RKO (cell line): ENCODE data around the gene PROSER1.
"Not testable (repeated sequence)": the region's sequence is repeated elsewhere in the genome, so short reads cannot be mapped to it uniquely, and the experiment has no call there.

Experiments used
- DNase-seq: peaks from one replicate; pipeline ENCODE4 v3.0.0-alpha.2; 2016; ENCODE audit warnings: low spot score

Gene PROSER1

DNA sequence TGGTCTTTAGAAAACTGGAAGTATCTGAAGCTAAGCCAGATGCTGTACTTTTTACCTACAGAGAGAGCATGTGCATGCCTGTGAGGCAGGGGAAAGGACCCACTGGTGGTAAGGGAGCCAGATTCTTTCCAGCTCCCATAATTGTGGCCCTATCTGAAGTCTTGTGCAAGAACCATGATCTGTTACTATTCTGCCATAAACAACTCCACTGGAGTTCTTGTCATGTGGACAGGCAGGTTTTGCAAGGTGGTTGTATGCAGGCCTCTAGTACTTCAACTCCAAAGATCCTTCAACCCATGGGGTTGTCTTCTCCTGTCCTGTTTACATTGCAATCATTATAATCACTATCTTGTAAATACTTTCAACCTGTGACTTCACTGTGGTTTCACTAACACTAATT is 14.1 kb downstream of the PROSER1 start:
- no peak for DNase-seq

DNA sequence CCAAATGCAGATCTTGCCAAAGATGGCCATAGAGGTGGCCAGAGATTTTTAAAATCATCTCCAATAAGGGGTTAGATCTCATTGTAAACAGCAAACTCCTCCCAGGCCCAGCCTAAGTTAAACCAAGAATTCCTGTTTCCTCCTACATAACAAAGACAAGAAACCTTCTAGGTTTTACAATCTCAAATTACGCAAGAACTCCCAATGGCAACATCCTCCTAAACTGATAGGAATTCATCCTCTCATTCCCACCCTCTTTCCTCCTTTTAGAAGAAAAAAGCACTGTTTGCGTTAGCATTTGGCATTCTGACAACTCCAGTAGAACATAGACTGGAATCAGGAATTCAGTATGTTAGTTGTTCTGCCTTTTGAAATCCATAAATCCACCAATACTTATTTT is 14.6 kb downstream of the PROSER1 start:
- DNase-seq: no peak

DNA sequence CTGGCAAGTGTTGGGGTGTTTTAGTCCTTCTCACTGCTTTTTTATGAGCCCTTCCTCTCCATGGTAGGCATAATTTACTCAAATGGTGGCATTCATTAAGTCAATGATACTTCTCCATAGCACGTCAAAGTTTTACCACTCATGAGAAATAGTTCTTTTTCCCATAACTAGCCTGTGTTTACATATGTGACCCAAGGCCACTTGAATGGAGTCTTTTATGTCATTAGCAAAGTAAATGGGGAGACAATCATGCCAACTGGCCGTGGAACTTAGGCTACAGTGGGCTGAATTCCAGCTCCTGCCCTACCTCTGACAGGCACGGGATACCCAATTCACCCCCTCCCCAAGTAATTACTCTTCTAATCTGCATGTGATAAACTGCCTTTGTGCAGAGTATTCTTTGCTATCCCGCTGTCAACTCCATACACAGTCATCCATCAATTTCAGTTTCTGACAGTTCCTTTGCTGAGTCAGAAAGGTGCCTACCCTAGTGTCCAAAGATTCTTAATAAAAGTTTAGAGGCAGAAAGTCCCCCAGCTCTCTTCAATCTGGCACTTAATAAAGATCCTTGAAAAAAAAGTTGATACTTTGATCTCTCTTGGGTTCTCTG is 16.9 kb downstream of the PROSER1 start:
- DNase-seq: no peak

DNA sequence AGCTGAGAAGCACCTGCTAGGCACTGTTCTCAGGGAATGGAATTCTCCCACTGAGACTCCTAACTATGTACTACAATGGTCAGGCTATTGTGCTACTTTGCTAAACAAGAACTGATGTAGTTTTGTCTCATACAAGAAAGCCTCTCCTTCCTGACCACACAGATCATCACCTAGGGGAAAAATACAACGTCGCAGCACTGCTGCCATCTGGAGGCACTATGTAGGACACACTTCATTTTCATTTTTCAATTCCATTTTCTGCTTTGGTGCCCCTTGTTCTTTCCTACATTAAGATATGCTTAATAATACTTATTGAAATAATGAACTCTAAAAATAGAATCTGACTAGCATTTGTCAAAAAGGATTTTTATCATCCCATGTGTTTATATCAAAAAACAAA is 21.1 kb downstream of the PROSER1 start:
- peak; percentile 62 for DNase-seq

DNA sequence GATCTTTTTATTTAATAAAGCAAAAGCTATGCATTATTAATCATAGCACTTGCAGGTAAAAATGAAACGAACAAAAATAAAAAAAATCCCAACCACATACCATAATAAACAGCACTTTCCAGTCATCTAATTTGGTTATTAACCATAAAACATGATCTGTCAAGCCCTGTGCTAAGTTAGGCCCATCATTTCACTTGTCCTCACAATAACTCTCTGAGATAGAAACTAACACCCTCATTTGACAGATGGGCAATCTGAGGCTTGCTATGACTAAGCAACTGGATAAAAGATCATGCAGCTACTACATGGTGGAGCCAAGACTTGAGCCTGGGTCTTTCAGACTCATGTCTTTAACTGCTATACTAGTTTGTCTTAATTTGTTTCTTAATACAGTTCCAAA is 21.8 kb downstream of the PROSER1 start:
- DNase-seq: no peak

GRCh38 chr13:39013462-39013861 is 24.4 kb downstream of the PROSER1 start:
- no peak for DNase-seq

DNA sequence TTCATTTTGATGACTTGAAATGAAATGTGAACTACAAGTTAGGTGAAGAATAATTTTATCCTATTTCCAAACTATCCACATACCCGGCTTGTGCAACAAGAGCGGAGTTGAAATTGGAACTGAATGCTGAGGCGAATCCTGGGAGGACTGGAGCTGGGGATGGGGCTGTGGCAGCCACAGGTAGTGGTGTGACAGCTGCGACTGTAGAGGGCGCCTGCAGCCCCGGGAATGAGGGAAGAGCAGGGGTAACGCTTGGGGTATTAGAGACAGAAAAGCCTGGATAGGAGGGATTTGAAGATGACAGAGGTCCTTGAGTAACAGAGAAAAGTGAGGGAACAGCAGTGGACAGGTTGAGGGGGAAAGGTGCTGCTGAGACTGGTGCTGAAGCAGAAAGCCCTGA is 25.3 kb downstream of the PROSER1 start:
- no peak for DNase-seq

DNA sequence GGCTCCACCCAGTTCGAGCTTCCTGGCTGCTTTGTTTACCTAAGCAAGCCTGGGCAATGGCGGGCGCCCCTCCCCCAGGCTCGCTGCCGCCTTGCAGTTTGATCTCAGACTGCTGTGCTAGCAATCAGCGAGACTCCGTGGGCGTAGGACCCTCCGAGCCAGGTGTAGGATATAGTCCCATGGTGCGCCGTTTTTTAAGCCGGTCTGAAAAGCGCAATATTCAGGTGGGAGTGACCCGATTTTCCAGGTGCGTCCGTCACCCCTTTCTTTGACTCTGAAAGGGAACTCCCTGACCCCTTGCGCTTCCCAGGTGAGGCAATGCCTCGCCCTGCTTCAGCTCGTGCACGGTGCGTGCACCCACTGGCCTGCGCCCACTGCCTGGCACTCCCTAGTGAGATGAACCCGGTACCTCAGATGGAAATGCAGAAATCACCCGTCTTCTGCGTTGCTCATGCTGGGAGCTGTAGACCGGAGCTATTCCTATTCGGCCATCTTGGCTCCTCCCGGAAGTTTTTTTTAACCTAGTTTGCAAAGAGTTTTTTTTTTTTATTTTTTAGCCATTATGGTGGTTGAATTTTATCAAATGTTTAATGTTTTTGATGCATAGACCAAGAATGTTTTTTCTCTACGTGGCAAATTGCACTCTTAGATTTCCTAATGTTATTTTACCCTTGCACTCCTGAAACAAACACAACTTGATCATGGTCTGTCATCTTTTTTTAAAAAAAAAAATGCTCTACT is 31.3 kb downstream of the PROSER1 start:
- not testable (repeated sequence) for DNase-seq

DNA sequence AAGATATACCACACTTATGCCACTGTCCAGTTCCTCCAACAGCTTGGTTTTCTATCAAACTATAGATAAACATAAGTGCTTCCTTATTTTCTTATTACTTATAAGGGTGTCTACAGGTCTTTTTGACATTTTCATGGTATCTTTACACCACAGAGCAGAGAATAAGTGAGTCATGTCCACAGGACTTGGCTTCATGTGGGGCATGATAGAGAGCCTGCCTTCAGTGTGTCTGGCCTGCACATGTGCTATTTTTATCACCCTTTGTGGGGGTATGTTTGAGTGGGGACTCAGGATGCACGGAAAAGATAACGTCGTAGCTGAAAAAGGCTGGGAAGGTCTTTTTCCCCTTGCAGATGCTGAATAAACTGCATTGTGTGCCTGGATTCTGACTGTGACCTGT is 39.1 kb downstream of the PROSER1 start:
- no peak for DNase-seq

DNA sequence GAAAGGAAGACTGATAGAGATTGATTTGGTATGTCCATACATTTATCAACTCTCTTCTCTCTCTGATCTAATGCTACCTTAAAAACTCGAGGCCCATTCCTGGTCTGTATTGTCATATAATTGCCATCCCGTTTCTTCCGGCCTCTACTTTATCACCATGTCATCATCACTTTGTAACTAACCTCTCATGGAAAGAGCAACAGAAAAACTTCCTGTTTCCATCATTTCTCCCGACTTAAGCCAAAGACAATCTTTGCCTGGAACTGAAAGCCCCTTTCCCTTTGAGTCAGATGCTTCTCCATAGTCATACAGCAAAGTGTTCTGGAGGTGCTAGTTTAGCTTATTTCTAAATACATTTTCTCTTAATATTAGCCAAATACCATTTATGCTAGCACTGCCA is 44.5 kb downstream of the PROSER1 start:
- DNase-seq: no peak

DNA sequence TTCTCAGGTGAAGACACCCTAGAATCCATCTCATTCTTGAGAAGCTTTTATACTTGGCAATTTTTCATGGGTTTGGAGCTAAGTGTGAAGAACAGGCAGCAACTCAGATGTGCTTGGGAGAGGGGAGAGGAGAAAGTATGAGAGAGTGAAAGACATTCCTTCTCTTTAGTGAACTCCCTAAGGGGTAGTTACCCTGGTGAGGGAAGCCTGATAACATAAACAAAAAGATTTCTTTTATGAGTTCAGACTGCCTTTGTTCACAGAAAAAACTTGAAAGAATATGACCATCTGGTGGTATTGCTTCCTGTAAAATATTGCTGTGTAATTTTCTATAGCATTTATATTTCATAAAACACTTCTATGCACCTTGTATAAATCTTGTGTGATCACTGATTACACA is 47.2 kb downstream of the PROSER1 start, which contains the start of gene STOML3:
Gene STOML3 (minus strand): TSS at position 139 of the 400 bp plus-strand sequence. CDS start 110 bp downstream, at position 29.
- no peak for DNase-seq

- DNase-seq: no peak
These were observed 56.8 kb downstream of the PROSER1 start for GRCh38 chr13:38981096-38981495.

DNA sequence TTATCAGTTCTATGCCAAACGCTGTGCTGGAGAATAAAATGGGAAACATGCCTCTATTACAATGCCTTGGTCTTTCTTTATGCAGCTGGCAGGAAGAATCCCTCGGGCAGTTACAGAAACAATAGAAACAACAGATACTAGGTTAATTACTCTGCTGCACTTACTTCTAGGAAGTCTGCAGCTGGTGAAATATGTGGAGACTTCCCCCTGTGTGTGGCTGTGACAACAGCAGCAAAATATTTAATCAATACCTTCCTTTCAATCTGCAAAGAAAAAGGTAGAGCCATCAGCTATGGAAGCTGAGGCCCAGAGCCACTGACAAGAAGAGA is 57.2 kb downstream of the PROSER1 start:
- no peak for DNase-seq

GRCh38 chr13:38979891-38980749 is 57.8 kb downstream of the PROSER1 start:
- no peak for DNase-seq

DNA sequence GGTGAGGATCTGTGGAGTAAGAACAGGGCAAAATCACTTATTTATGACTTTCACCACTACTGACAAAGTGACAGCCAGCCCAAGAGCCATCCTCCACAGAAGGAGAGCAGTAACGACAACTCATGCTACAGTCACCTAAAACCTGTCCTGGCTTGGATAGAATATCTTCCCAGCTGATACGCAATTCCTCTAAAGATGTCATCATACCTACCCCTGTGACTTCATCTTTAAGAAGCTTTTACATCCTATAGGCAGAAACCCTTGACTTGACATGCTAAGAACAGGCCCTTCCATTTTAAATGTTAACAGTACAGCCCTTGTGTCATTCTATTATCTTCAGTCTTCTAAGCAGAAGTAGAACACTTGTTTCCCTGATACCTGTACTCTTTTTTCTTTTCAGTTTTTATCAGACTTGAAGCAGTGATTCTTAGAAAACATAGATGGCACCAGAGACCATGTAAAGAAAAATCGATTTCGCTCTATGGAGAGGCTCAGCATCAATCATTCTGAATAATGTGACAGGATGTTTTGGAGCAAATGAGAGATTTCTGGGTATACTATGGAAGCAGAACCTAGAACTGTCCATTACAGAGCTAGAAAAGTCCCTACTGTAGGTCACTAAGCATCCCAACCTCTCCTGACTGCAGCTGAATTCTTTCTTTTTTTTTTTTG is 67.4 kb downstream of the PROSER1 start:
- no peak for DNase-seq

DNA sequence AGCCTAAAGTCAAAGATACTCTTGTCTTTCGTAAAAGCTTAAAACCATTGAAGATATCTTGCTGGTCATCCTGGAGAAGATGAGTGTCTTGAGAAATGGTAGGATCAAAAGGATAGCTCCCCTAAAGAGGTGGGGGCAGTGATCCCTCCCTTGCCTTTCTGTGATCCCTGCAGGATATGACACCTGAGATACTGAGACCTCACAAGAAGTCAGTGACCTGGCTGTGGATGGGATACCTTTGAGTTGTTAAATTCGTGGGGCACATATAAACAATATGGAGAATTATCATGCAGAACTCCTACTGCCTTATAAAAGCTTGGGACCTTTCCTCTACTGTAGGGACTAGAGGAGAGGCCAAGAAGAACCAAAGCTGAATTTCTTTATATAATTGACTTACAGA is 68.7 kb downstream of the PROSER1 start:
- DNase-seq: no peak

DNA sequence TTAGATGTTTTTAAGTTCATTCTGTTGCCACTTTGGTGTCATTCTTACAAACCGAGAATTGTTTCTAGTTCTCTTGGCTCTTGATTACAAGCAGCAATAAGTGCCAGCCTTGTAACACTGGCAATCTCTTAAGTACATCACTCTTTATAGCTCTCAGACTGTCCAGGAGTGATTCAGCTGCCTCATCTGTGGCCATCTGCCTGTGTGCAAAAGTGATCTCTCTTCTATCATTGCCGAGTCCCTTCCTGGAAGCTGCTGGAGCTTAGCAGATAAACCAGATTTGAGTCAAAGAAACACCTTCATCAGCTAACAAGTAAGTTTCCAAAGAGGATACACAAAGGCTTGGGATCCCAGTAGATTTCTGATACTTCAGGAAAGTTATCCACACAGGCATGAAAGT is 70.4 kb downstream of the PROSER1 start:
- DNase-seq: no peak

- DNase-seq: no peak
These were observed 72.6 kb downstream of the PROSER1 start for GRCh38 chr13:38965281-38965680.

- no peak for DNase-seq
These were observed 77.7 kb downstream of the PROSER1 start for GRCh38 chr13:38960175-38960574.
